ENCODE measurements around the gene SAMD4A.

SAMD4A gene

DNA sequence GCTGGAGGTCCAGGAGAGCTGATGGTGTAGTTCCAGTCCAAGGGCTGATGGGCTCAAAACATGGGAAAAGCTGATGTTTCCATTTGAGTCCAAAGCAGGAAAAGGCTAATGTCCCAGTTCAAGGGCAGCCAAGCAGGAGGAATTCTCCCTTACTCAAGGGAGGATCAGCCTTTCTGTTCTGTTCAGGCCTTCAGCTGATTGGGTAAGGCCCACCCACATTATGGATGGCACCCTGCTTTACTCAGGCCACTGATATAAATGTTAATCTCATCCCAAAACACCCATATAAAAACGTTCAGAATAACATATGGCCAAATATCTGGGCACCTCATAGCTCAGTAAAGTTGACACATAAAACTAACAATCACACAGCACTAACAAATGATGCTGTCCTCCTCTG lies 64.1 kb downstream of the SAMD4A start:
- no peak for DNase-seq (ENCODE audit: low read depth in 2 of 2)

- no peak for DNase-seq (ENCODE audit: low read depth in 2 of 2)
These were observed 65.5 kb downstream of the SAMD4A start for GRCh38 chr14:54632452-54632851.

DNA sequence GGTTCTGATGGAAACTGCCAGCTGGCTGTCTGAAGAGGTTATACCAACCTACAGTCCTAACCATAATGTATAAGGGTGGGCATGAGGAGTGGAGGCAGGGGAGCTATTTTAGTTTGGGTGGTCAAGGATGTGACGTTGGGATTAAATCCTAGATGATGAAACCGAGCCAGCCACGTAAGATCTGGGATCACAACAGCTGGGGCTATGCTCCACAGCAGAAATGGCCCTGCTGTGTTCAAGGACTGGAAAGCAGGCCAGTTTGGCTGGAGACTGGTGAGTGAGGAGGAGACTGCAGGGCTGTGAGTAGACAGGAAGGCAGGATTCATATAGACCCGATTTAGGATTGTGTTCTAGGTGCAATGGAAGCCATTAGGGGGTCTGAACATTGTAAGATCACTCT lies 66.1 kb downstream of the SAMD4A start:
- DNase-seq (ENCODE audit: low read depth in 2 of 2) = no peak

DNA sequence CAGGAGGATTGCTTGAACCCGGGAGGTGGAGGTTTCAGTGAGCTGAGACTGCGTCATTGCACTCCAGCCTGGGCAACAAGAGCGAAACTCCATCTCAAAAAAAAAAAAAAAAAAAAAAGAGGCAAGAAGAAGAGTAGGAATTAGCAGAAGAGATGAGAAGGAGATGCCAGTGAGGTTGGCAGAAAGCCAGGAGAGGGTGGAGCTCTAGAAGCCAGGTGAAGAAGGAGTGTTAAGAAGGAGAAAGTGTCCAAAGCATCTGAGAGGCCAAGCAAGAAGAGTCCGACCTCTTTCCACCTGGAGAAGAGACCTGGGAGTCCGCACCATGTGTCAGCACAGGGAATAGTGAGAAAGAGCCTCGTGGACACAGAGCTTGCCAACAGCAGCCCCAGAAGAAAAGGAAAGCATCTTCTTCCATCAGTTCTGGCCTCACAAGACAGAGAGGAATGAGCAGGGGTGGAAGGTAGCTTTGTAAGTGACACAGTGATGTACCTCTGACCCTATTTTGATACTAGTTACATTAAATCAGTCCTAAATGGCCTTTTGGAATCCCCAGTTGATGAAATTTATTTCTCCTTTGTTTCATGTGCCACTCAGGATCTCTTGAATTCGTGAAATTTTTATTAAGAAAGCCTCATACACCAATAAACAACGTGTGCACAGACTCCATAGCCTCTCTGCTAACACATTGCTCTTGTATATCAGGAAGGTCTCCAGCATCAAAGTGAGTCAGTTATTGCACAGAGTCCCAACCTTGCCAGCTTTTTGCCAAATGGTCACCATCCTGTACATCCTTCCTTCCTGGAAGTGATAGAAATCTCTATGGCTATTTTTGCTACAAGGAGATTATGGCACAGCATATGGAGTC lies 70.6 kb downstream of the SAMD4A start:
- no peak for DNase-seq (ENCODE audit: low read depth in 2 of 2)

- no peak for DNase-seq (ENCODE audit: low read depth in 2 of 2)
These were observed 71.2 kb downstream of the SAMD4A start for GRCh38 chr14:54638135-54638446.

DNA sequence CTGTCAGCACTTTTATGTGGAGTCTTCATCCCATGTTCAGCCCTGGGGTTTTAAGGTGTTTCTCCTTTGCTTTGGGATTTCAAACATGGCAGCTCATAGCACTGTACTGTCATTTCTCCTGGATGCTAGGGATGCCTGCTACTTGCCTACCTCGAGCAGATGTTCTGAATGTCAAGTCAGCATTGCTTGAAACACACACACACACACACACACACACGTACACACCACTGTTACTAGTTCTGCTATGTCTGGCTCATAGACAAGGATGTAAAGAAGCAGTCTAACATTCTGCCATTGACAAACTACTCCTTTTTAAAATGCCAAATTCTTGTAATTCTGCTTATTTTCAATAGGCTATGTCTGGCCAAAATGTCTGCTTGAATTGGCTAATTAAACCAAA lies 72.7 kb downstream of the SAMD4A start:
- DNase-seq (ENCODE audit: low read depth in 2 of 2) = no peak

GRCh38 chr14:54640506-54640905 lies 73.6 kb downstream of the SAMD4A start:
- DNase-seq (ENCODE audit: low read depth in 2 of 2) = no peak

GRCh38 chr14:54642121-54642520 lies 75.2 kb downstream of the SAMD4A start:
- no peak for DNase-seq (ENCODE audit: low read depth in 2 of 2)

DNA sequence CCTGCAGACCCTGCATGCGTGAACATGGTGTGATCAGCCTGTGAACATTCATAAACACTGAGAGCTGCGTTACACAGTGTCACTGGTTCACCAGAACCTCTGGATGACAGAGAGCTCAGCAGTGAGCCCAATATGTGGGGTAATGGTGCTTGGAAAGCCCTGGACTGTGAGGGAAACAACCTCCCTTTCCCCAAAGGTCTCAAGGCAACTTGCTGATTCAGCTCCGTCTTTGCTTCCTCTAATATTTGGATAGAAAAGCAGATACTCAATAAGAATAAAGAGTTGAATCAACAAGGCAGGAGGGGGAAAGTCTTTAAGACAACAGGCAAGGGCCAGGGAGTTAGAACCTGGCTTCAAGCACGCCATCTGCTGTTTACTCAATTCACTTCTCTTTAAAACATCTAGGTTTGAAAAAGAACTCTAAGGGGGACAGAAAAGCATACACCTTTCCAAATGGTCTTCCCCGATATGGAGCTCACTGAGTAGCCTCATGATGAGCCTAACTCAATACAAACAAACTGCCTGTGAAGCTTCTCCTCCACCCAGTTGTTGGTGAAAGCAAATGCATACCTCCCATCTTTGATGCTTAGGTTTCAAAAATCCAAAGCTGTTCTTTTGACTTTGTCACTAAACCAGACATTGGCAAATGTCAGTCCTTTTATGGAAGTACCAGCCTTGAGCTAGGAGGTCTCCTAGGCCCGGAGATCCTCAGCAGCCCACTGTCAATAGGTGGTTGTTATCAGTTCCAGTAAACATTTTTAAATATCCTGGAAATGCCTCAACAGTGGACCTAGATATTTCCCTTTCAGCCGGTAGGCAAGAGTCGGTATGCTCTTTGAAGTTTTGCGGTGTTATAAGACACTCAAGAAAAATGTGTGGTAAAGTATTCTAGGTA lies 76.1 kb downstream of the SAMD4A start:
- DNase-seq (ENCODE audit: low read depth in 2 of 2) = no peak

- DNase-seq (ENCODE audit: low read depth in 2 of 2) = no peak
These were observed 76.8 kb downstream of the SAMD4A start for GRCh38 chr14:54643696-54644176.

DNA sequence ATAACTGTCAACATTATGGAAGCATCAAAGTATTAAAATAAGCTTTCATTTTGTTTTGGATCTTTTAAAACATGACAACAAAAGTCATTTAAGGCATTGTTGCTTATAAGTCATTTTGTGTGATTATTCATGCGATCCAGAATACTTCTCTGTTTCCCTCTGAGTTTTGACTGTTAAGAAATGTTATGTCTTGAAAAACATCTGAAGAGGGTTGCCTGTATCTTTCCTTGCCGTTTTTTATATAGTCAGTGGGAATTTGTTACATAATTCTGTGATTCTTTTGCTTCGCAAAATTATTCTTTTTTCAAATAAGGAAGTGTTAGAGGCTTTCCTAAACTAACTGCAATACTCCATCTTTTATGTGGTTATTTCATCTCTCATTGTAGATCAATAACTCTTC lies 78.7 kb downstream of the SAMD4A start:
- DNase-seq (ENCODE audit: low read depth in 2 of 2) = no peak

GRCh38 chr14:54646626-54647025 lies 79.7 kb downstream of the SAMD4A start:
- no peak for DNase-seq (ENCODE audit: low read depth in 2 of 2)

GRCh38 chr14:54647378-54647777 lies 80.5 kb downstream of the SAMD4A start:
- DNase-seq (ENCODE audit: low read depth in 2 of 2) = no peak

DNA sequence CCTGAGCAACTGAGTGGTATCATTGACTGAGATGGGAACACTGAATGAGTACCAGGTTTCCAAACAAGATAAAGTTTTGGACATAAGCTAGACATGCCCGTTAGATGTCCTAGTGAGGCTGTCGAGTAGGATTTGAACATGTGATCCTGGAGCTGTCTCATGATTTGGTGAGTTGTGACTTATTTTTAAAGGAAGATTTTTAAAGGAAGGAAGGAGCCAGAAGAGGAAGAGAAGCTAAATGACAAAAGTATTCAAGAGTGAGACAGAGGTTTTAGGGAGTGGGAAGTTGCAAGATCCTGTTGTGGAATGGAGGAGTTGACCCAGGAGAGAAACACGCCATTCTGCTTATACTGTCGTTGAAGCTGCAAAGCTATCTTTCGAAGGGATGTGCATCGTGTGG lies 82.1 kb downstream of the SAMD4A start:
- DNase-seq (ENCODE audit: low read depth in 2 of 2) = no peak

- DNase-seq (ENCODE audit: low read depth in 2 of 2) = no peak
These were observed 83.5 kb downstream of the SAMD4A start for GRCh38 chr14:54650331-54650958.

GRCh38 chr14:54650959-54651351 lies 84.0 kb downstream of the SAMD4A start:
- DNase-seq (ENCODE audit: low read depth in 2 of 2) = no peak

- no peak for DNase-seq (ENCODE audit: low read depth in 2 of 2)
These were observed 84.7 kb downstream of the SAMD4A start for GRCh38 chr14:54651649-54652048.

GRCh38 chr14:54652188-54652587 lies 85.3 kb downstream of the SAMD4A start:
- no peak for DNase-seq (ENCODE audit: low read depth in 2 of 2)

DNA sequence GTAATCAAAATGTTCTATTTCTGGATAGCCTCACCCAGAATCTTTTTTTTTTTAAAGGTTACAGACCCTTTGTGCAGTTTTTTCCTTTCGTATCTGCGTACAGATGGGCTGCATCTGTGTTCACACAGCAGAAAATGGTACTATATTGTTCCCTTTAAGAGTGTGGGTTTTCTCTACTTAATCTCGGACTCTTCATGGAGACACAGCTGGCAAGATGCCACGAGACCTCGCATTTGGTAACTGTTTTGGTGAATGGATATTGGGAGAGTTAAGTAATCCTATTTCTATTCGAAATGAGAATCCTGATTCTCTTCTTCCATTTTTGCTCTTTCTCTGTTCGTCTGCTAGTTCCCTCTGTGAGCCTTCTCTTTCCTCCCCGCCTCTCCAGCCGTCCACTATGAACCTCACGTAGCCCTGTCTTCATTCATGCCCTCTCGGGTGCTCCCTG lies 85.7 kb downstream of the SAMD4A start:
- DNase-seq (ENCODE audit: low read depth in 2 of 2) = no peak

DNA sequence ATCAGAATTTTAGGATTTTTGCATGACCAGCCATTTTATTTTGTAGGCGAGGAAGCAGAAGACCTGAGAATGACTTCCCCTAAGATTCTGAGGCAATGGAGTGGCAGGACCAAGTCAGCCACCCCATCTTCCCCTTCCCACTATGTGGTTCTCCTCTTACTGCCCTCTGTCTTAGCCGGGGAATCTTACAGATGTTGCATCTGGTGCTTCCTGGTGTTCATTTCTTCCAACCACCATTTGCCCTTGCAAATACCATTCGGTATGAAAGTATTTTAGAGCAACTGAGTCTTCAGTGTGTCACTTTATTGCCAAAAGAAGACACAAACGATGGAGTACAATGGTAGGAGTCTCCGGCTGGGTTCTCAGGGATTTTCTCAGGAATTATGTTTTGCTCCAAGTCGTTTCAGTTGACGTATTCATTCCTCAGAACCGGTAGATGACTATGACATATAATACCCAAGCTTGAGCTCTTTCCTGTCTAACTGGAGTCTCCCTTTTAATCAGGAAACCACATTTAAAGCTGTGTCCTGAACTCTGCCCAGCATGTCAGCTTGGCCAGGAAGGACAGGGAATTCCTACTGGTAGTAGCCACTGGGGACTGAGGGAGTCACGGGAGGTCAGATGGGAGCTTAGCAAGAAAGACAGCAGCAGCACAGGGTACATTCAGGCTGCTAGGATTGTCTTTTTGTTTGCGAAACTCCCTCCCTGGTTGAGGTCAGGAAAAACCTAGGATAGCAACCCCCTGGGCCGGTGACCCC lies 87.0 kb downstream of the SAMD4A start:
- DNase-seq (ENCODE audit: low read depth in 2 of 2) = no peak

DNA sequence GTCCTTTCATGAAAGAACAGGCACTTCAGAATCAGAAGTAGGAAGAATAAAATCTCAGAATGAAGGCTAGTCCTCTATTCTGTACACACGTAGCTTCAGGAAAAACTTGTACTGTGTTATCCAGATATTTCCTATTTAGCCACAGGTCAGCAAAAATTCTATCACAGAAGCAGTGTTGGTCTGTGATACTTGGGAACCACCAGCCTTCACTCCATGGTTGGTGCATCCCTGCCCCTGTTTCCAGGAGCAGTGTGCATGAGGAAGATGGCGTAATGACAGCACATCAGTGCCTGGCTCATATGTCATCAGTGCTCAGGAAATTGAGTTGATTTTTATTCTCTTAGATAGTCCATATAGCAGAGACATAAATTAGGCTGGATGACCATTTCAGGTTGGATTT lies 87.7 kb downstream of the SAMD4A start:
- DNase-seq (ENCODE audit: low read depth in 2 of 2) = no peak

DNA sequence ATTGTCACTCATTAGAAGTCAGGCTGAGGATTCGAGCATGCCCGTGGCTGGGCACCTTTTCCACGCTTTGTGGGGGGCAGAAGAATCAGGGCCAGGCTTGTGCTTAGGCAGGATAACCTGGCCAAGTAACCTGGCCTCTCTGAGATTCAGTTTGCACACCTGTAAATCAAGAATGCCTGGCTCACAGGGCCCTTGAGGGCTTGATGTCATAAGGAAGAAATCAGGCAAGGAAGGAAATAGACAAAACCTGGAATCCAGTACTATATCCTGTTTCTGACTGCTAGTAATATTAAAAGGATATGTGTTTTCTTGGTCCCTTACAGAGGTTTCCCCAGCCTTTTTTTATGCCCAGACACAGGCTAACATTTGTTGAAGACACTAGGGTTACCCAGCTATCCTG lies 91.9 kb downstream of the SAMD4A start:
- DNase-seq (ENCODE audit: low read depth in 2 of 2) = no peak

All from activated CD4-positive, alpha-beta T cell treated with anti-CD3 and anti-CD28 coated beads for 24 hours (primary cell).